HEK293T (cell line): ENCODE data around the gene GMDS.
A peak's percentile ranks its signal among the peaks of the same experiment; 100 is the strongest.

ENCODE experiments used
- BHLHE40 ChIP-seq: fragments of 450-650 bp; IDR thresholded peaks from 2 replicates; pipeline ENCODE4 v1.6.1; 2016; ENCODE audit warnings: mild to moderate bottlenecking, moderate library complexity, borderline replicate concordance
- CTBP1 ChIP-seq: fragments of 450-650 bp; IDR thresholded peaks from 2 replicates; pipeline ENCODE4 v1.6.1; 2016; ENCODE audit warnings: borderline replicate concordance
- ELF4 ChIP-seq: fragments of 450-650 bp; IDR thresholded peaks from 2 replicates; pipeline ENCODE4 v1.6.1; 2017; ENCODE audit warnings: antibody characterized with exemption
- FOXA1 ChIP-seq: fragments of 450-650 bp; IDR thresholded peaks from 2 replicates; pipeline ENCODE4 v1.6.1; 2016; ENCODE audit warnings: mild to moderate bottlenecking
- HDGF ChIP-seq: fragments of 450-650 bp; IDR thresholded peaks from 2 replicates; pipeline ENCODE4 v1.6.1; 2017; ENCODE audit warnings: antibody characterized with exemption, borderline replicate concordance
- L3MBTL2 ChIP-seq: fragments of 450-650 bp; conservative IDR thresholded peaks from 2 replicates; pipeline ENCODE4 v1.6.1; 2016; ENCODE audit warnings: mild to moderate bottlenecking
- LEF1 ChIP-seq: fragments of 450-650 bp; IDR thresholded peaks from 2 replicates; pipeline ENCODE4 v1.6.1; 2017; ENCODE audit warnings: mild to moderate bottlenecking, borderline replicate concordance
- NFRKB ChIP-seq: fragments of 450-650 bp; IDR thresholded peaks from 2 replicates; pipeline ENCODE4 v1.6.1; 2016; ENCODE audit warnings: mild to moderate bottlenecking, moderate library complexity
- SP1 ChIP-seq: fragments of 450-650 bp; IDR thresholded peaks from 2 replicates; pipeline ENCODE4 v1.6.1; 2017
- SUZ12 ChIP-seq: fragments of 450-650 bp; IDR thresholded peaks from 2 replicates; pipeline ENCODE4 v1.6.1; 2016; ENCODE audit warnings: mild to moderate bottlenecking
- TARDBP ChIP-seq: fragments of 450-650 bp; IDR thresholded peaks from 2 replicates; pipeline ENCODE4 v1.6.1; 2016
- ZNF384 ChIP-seq: fragments of 450-650 bp; IDR thresholded peaks from 2 replicates; pipeline ENCODE4 v1.6.1; 2016

GRCh38 chr6:1625794-1626435 lies 619.5 kb downstream of the GMDS start:
- TF ChIP-seq CTBP1 (no peak), ELF4 (0 out of 2 replicates have a peak, but pooled peaks have one; percentile 4), HDGF (no peak), NFRKB (no peak), SUZ12 (no peak), LEF1 (no peak), BHLHE40 (no peak), FOXA1 (no peak), TARDBP (no peak), L3MBTL2 (no peak), ZNF384 (no peak), SP1 (no peak)
